Right cardiac atrium (tissue), 5 donors: ENCODE results near the gene NKAP. TPM values are rescaled to one million over a fixed set of nuclear protein-coding genes. Genes with fewer than 3 reads are reported as not detected.

Source experiments
- ATAC-seq, 2 donors: fragments of 200-7000 bp; cut with Tn5 transposase; one replicate each; pipeline versions ENCODE4 v1.8.0 to v1.9.1; 2020; ENCODE audit warnings: moderate library complexity in 2 of 2, mild to moderate bottlenecking in 1 of 2
- DNase-seq, 3 donors: peaks; one replicate each; pipeline ENCODE4 v3.0.0-alpha.2; 2020
- H3K27ac ChIP-seq: one replicate; pipeline ENCODE4 v1.5.1; 2013; ENCODE audit warnings: mild to moderate bottlenecking, low read length, control low read depth, moderate library complexity
- H3K27me3 ChIP-seq: one replicate; pipeline ENCODE4 v1.6.1; 2013; ENCODE audit not compliant: control insufficient read depth, insufficient read depth
- H3K4me1 ChIP-seq: one replicate; pipeline ENCODE4 v1.6.1; 2013; ENCODE audit warnings: low read length; ENCODE audit not compliant: control insufficient read depth, insufficient read depth
- H3K4me3 ChIP-seq: one replicate; pipeline ENCODE4 v1.5.1; 2013; ENCODE audit warnings: low read length, control low read depth
- H3K9me3 ChIP-seq: one replicate; pipeline ENCODE4 v1.6.1; 2013; ENCODE audit warnings: low read length; ENCODE audit not compliant: control insufficient read depth
- WGBS: extraction: QIAGEN DNeasy Blood & Tissue Kit; methylation state at CpG from one replicate; pipeline ENCODE4 v1.1.7; 2013; 5-methylcytosine and 5-hydroxymethylcytosine counted together
- intact Hi-C, 4 donors: fragments of 100-400 bp; cut with DNase I; formaldehyde crosslinking; loops; one replicate each; pipeline versions ENCODE4 v1.11.0 to v1.14.0; 2022 to 2023
- long read RNA-seq, 4 donors: library from polyadenylated mRNA; unstranded; transcript quantifications; one replicate each; pipeline ENCODE4 v2.0.0, GENCODE V29; 2020 to 2021
- polyA plus RNA-seq: library from polyadenylated mRNA; stranded (reverse); fragments of 200-250 nt; gene quantifications from one replicate; pipeline ENCODE4 v1.2.3, GENCODE V29; 2013
- total RNA-seq, 4 donors: library from RNA; stranded (reverse); fragmentation: NEBNext Ultra II Directional; extraction: Animal tissue kit (Norgen Biotek cat#: 25700); gene quantifications; one replicate each; pipeline ENCODE4 v1.2.1, GENCODE V29; 2021
- donor health status: healthy with polysubstance abuse.
- donor health status: DM: no; HTN: yes; CAD: no.
- donor health status: DM: no; HTN: no; CAD: no.
- donor health status: DM: no; HTN: yes; CAD: no; lungs with severe emphysema.
- donor health status: DM: yes; HTN: yes; CAD: no.

The NKAP gene
- total RNA-seq (1 to 10 TPM; 5.4 to 7.3 (median 5.5) TPM), polyA plus RNA-seq (6.3 TPM)
- long read RNA-seq, donor 1, full-length matches to known transcripts = 12 of 16 reads
- long read RNA-seq, donor 1, partial matches to known transcripts = 4 of 16 reads
- long read RNA-seq, donor 1, other reads (novel, unspliced or antisense) = 0 of 16 reads
- long read RNA-seq, donor 2, full-length matches to known transcripts = 9 of 11 reads
- long read RNA-seq, donor 2, partial matches to known transcripts = 1 of 11 reads
- long read RNA-seq, donor 2, other reads (novel, unspliced or antisense) = 1 of 11 reads
- long read RNA-seq, donor 3, full-length matches to known transcripts = 3 of 12 reads
- long read RNA-seq, donor 3, partial matches to known transcripts = 3 of 12 reads
- long read RNA-seq, donor 3, other reads (novel, unspliced or antisense) = 6 of 12 reads
- long read RNA-seq, donor 4, full-length matches to known transcripts = 15 of 16 reads
- long read RNA-seq, donor 4, partial matches to known transcripts = 1 of 16 reads
- long read RNA-seq, donor 4, other reads (novel, unspliced or antisense) = 0 of 16 reads

GRCh38 chrX:119943185-119943988, at the start of gene NKAP:
TSS of gene NKAP (minus strand) at chrX:119943751. CDS start at chrX:119943605, 146 bp downstream.
- ATAC-seq = peak; percentile 97
- peaks cover 3% of the 10 kb centered on the region for H3K4me1 ChIP-seq
- WGBS = under 1% methylated on average over 59 of the region's 59 CpGs
- H3K27me3 ChIP-seq = no peaks in the 10 kb centered on the region
- peak; percentile 81 to 90 (median 89) for DNase-seq
- peak within 1 kb of the TSS; percentile 71 for H3K4me3 ChIP-seq
- no peaks in the 10 kb centered on the region for H3K9me3 ChIP-seq
- peak within 1 kb of the TSS; percentile 94 for H3K27ac ChIP-seq
- intact Hi-C loops = no loop called here

GRCh38 chrX:119991005-119991787, 47.6 kb upstream of the NKAP start:
- DNase-seq = peak in 1 of 3 donors; percentile 54
- 2% methylated on average over 48 of the region's 48 CpGs for WGBS
- intact Hi-C loops = no loop called here
- H3K4me1 ChIP-seq = no peaks in the 10 kb centered on the region
- peak in 1 of 2 donors; percentile 45 for ATAC-seq
- H3K27me3 ChIP-seq = no peaks in the 10 kb centered on the region
- H3K4me3 ChIP-seq = peak overlapping the region; percentile 9
- H3K27ac ChIP-seq = no peak overlapping the region
- H3K9me3 ChIP-seq = no peaks in the 10 kb centered on the region

- H3K27ac ChIP-seq = no peak overlapping the region
- WGBS = 2% methylated on average over 34 of the region's 34 CpGs
- peak overlapping the region; percentile 9 for H3K4me3 ChIP-seq
- H3K4me1 ChIP-seq = no peaks in the 10 kb centered on the region
- intact Hi-C loops = no loop called here
- H3K9me3 ChIP-seq = no peaks in the 10 kb centered on the region
- ATAC-seq (peak in 1 of 2 donors; percentile 40), DNase-seq (no peak)
- H3K27me3 ChIP-seq = no peaks in the 10 kb centered on the region
Measured at GRCh38 chrX:119990556-119991004, 47.0 kb upstream of the NKAP start.

GRCh38 chrX:119989905-119990555, 46.5 kb upstream of the NKAP start:
- Histone ChIP-seq H3K27ac (no peak overlapping the region), H3K9me3 (no peaks in the 10 kb centered on the region), H3K4me3 (peak overlapping the region; percentile 9), H3K27me3 (no peaks in the 10 kb centered on the region), H3K4me1 (no peaks in the 10 kb centered on the region)
- WGBS = 3% methylated on average over 18 of the region's 18 CpGs
- ATAC-seq (no peak), DNase-seq (no peak)
- intact Hi-C loops = no loop called here

GRCh38 chrX:119986203-119986602, 42.7 kb upstream of the NKAP start:
- intact Hi-C loops = no loop called here
- WGBS = 92% methylated on average over 3 of the region's 3 CpGs
- Histone ChIP-seq H3K9me3 (no peaks in the 10 kb centered on the region), H3K27ac (no peak overlapping the region), H3K27me3 (no peaks in the 10 kb centered on the region), H3K4me1 (no peaks in the 10 kb centered on the region), H3K4me3 (no peak overlapping the region)
- DNase-seq = no peak
- ATAC-seq = no peak

- intact Hi-C loops = no loop called here
- Histone ChIP-seq H3K27me3 (no peaks in the 10 kb centered on the region), H3K4me1 (no peaks in the 10 kb centered on the region), H3K4me3 (no peak overlapping the region), H3K9me3 (no peaks in the 10 kb centered on the region), H3K27ac (no peak overlapping the region)
- no peak for ATAC-seq
- WGBS = 36% methylated on average over 5 of the region's 5 CpGs
- DNase-seq = no peak
Measured at GRCh38 chrX:119984652-119985051, 41.1 kb upstream of the NKAP start.

GRCh38 chrX:119983494-119983893, 39.9 kb upstream of the NKAP start:
- no peaks in the 10 kb centered on the region for H3K9me3 ChIP-seq
- no peak overlapping the region for H3K27ac ChIP-seq
- no peak overlapping the region for H3K4me3 ChIP-seq
- DNase-seq (no peak), ATAC-seq (no peak)
- H3K27me3 ChIP-seq = no peaks in the 10 kb centered on the region
- WGBS = 94% methylated on average over 2 of the region's 2 CpGs
- H3K4me1 ChIP-seq = no peaks in the 10 kb centered on the region
- intact Hi-C loops = no loop called here

GRCh38 chrX:119982145-119982544, 38.6 kb upstream of the NKAP start:
- WGBS = 38% methylated on average over 3 of the region's 3 CpGs
- ATAC-seq = no peak
- no peaks in the 10 kb centered on the region for H3K4me1 ChIP-seq
- H3K27me3 ChIP-seq = no peaks in the 10 kb centered on the region
- no peaks in the 10 kb centered on the region for H3K9me3 ChIP-seq
- intact Hi-C loops = no loop called here
- no peak for DNase-seq
- H3K4me3 ChIP-seq = no peak overlapping the region
- no peak overlapping the region for H3K27ac ChIP-seq

GRCh38 chrX:119981286-119982070, 37.9 kb upstream of the NKAP start:
- H3K4me3 ChIP-seq = no peak overlapping the region
- no peak overlapping the region for H3K27ac ChIP-seq
- intact Hi-C loops = no loop called here
- H3K9me3 ChIP-seq = no peaks in the 10 kb centered on the region
- ATAC-seq = no peak
- no peaks in the 10 kb centered on the region for H3K4me1 ChIP-seq
- WGBS = 39% methylated on average over 15 of the region's 15 CpGs
- no peak for DNase-seq
- H3K27me3 ChIP-seq = no peaks in the 10 kb centered on the region
